ENCODE results near the gene ACER3.

Gene ACER3

DNA sequence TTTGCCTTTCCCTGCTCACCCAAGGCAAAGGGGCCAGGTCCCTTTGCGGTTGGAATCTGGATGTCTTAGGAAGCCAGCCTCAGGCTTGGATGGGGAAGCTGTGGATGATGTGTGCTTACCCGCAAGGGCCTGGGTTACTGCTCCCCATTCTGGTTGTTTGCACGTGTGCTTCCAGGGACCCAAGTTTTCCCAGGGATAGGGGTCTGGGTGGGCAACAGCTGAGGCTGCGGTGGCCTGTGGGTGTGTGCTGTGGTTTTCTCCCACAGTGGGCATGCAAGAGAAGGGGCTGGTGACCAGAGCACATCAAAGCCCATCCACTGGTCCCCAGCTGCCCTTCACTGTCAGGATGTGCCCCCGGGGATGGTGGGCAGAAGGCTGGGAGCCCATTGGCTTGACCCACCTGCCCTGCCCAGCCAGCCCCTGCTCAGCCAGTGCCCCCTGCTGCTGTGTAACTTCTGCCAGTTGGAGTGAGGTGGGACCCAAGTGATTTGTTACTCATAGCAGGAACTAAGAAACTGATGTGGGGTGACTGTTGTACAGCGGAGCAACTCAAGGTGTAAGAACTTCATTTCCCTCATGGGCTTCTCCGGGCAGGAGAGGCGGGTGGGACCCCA lies 209.4 kb downstream of the ACER3 start:
- no peak overlapping the region for H3K4me2 ChIP-seq (ENCODE audit: low read length)
- no peak overlapping the region for H3K4ac ChIP-seq (ENCODE audit: low read depth, low read length)
- H3K79me2 ChIP-seq (ENCODE audit: control insufficient read depth, insufficient read depth, low read length, poor library complexity) = no peaks in the 10 kb centered on the region
- H3K36me3 ChIP-seq (ENCODE audit: control insufficient read depth in 1 of 2, insufficient read depth in 2 of 2, low read length in 2 of 2) = no peaks in the 10 kb centered on the region
- H4K12ac ChIP-seq (ENCODE audit: low read depth, low read length) = no peak overlapping the region
- H2AK5ac ChIP-seq (ENCODE audit: low read length) = no peak overlapping the region
- no CpG with 5 or more reads among the region's 8 CpGs for WGBS (ENCODE audit: extremely low coverage, insufficient coverage, insufficient read length)
- no peak overlapping the region for H3K9ac ChIP-seq (ENCODE audit: low read length)
- no peak overlapping the region for H4K8ac ChIP-seq (ENCODE audit: low read depth, low read length)
- H3K18ac ChIP-seq (ENCODE audit: low read length) = no peak overlapping the region
- H3K9me3 ChIP-seq (ENCODE audit: insufficient read depth, low read depth, low read length) = no peaks in the 10 kb centered on the region
- H3K23ac ChIP-seq (ENCODE audit: low read length) = no peak overlapping the region
- peaks cover 2% of the 10 kb centered on the region for H3K79me1 ChIP-seq (ENCODE audit: low read length)
- peaks cover 5 to 27% of the 10 kb centered on the region in 2 experiments for H3K4me1 ChIP-seq (ENCODE audit: control insufficient read depth in 1 of 2, insufficient read depth in 2 of 2, low read length in 2 of 2)
- H3K27me3 ChIP-seq (ENCODE audit: insufficient read depth, low read length) = no peaks in the 10 kb centered on the region
- H2AFZ ChIP-seq (ENCODE audit: insufficient read depth, low read length, poor library complexity) = no peak overlapping the region
- no peak overlapping the region for H3K4me3 ChIP-seq (ENCODE audit: low read depth, low read length)
- no peak overlapping the region for H3K14ac ChIP-seq (ENCODE audit: low read length)
- H4K91ac ChIP-seq (ENCODE audit: low read depth, low read length) = no peak overlapping the region
- no peak overlapping the region for H2BK120ac ChIP-seq (ENCODE audit: insufficient read depth, low read length, poor library complexity)
- H2BK12ac ChIP-seq (ENCODE audit: low read length) = no peak overlapping the region
- no peak overlapping the region for H2BK5ac ChIP-seq (ENCODE audit: low read depth, low read length, poor library complexity)
- no peak for DNase-seq
- no peak overlapping the region for H3K27ac ChIP-seq (ENCODE audit: low read depth, low read length)

DNA sequence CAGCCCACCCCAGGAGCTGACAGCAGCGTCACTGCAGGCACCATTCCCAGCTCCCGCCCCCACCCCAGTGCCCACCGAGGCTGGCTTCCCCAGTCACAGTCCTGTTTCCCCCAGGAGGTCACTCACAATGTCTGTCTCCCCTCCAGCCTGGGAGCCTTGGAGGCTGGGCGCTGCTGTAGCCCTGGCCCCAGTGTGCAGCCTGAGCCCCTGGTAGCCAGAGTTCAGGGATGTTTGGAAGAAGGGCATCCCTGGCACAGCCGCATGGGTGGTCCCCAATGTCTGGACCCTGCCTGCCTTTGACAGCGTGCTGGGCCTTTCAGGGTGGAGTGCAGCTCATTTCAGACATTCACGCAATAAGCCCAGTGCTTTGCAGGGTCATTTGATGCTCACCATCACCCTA lies 210.4 kb downstream of the ACER3 start:
- H3K27ac ChIP-seq (ENCODE audit: low read depth, low read length) = no peak overlapping the region
- WGBS (ENCODE audit: extremely low coverage, insufficient coverage, insufficient read length) = no CpG with 5 or more reads among the region's 7 CpGs
- no peak overlapping the region for H4K91ac ChIP-seq (ENCODE audit: low read depth, low read length)
- H3K4ac ChIP-seq (ENCODE audit: low read depth, low read length) = no peak overlapping the region
- H2BK5ac ChIP-seq (ENCODE audit: low read depth, low read length, poor library complexity) = no peak overlapping the region
- H3K79me2 ChIP-seq (ENCODE audit: control insufficient read depth, insufficient read depth, low read length, poor library complexity) = no peaks in the 10 kb centered on the region
- H3K36me3 ChIP-seq (ENCODE audit: control insufficient read depth in 1 of 2, insufficient read depth in 2 of 2, low read length in 2 of 2) = no peaks in the 10 kb centered on the region
- no peak overlapping the region for H3K14ac ChIP-seq (ENCODE audit: low read length)
- H2AFZ ChIP-seq (ENCODE audit: insufficient read depth, low read length, poor library complexity) = no peak overlapping the region
- H2BK120ac ChIP-seq (ENCODE audit: insufficient read depth, low read length, poor library complexity) = no peak overlapping the region
- H2BK12ac ChIP-seq (ENCODE audit: low read length) = no peak overlapping the region
- no peak overlapping the region for H3K9ac ChIP-seq (ENCODE audit: low read length)
- no peak overlapping the region for H4K8ac ChIP-seq (ENCODE audit: low read depth, low read length)
- H3K23ac ChIP-seq (ENCODE audit: low read length) = no peak overlapping the region
- no peak overlapping the region for H2AK5ac ChIP-seq (ENCODE audit: low read length)
- peaks cover 2% of the 10 kb centered on the region for H3K79me1 ChIP-seq (ENCODE audit: low read length)
- H3K4me3 ChIP-seq (ENCODE audit: low read depth, low read length) = no peak overlapping the region
- no peak overlapping the region for H4K12ac ChIP-seq (ENCODE audit: low read depth, low read length)
- no peaks in the 10 kb centered on the region for H3K9me3 ChIP-seq (ENCODE audit: insufficient read depth, low read depth, low read length)
- no peaks in the 10 kb centered on the region for H3K27me3 ChIP-seq (ENCODE audit: insufficient read depth, low read length)
- peaks cover 2 to 22% of the 10 kb centered on the region in 2 experiments for H3K4me1 ChIP-seq (ENCODE audit: control insufficient read depth in 1 of 2, insufficient read depth in 2 of 2, low read length in 2 of 2)
- no peak overlapping the region for H3K18ac ChIP-seq (ENCODE audit: low read length)
- DNase-seq = no peak
- no peak overlapping the region for H3K4me2 ChIP-seq (ENCODE audit: low read length)

DNA sequence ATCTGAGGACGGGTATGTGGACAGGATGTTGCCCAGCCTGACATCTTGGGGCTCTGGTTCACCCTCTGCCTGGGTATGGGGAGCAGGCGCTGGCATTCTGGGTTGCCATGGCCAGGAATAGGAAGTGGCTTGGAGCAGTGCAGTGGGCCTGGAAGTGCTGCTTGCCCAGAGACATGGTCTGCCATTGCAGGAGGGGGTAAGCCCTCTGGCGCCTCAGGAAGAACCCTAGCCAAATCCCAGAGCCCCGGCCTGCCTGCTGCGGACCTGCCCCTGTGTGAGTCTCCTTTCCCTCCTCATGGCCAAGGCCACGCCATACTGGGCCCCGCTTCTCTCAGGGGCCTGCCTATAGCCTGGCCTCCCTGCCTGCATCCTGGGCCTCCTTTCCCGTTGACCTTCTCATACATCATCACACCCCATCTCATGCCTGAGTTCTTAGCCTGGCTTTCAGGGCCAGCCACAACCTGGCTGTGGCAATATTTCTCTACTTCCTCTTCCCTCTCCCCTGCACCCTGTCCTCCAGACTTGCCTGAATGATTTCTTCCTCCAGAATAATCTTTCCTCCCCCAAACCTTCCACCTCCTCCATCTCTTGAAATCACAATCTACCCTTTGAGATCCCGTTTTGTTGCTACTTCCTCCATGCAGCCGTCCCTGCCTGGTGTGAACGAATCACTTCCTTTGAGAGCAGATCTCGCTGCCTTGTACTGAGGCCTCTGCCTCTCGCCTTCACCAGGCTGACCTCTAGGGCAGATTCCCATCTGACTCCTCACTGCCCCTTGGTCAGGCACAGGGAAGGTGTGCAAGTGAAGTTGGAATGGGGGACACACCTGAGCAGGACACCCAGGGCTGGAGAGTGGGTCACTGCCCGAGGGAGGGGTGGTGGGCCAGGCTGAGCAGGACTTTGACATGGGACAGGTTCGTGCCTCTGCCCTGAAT lies 211.2 kb downstream of the ACER3 start:
- no peak overlapping the region for H3K14ac ChIP-seq (ENCODE audit: low read length)
- H3K18ac ChIP-seq (ENCODE audit: low read length) = no peak overlapping the region
- H3K9ac ChIP-seq (ENCODE audit: low read length) = no peak overlapping the region
- H3K9me3 ChIP-seq (ENCODE audit: insufficient read depth, low read depth, low read length) = no peaks in the 10 kb centered on the region
- H3K4me3 ChIP-seq (ENCODE audit: low read depth, low read length) = no peak overlapping the region
- H3K79me2 ChIP-seq (ENCODE audit: control insufficient read depth, insufficient read depth, low read length, poor library complexity) = no peaks in the 10 kb centered on the region
- no peak overlapping the region for H3K4ac ChIP-seq (ENCODE audit: low read depth, low read length)
- no peak overlapping the region for H4K12ac ChIP-seq (ENCODE audit: low read depth, low read length)
- no peak overlapping the region for H3K23ac ChIP-seq (ENCODE audit: low read length)
- no peaks in the 10 kb centered on the region for H3K79me1 ChIP-seq (ENCODE audit: low read length)
- no peak for DNase-seq
- no peak overlapping the region for H4K8ac ChIP-seq (ENCODE audit: low read depth, low read length)
- no CpG with 5 or more reads among the region's 15 CpGs for WGBS (ENCODE audit: extremely low coverage, insufficient coverage, insufficient read length)
- peak overlapping the region; percentile 42 for H2AK5ac ChIP-seq (ENCODE audit: low read length)
- H2BK5ac ChIP-seq (ENCODE audit: low read depth, low read length, poor library complexity) = no peak overlapping the region
- H3K27ac ChIP-seq (ENCODE audit: low read depth, low read length) = no peak overlapping the region
- peaks cover 0 to 19% of the 10 kb centered on the region in 2 experiments for H3K4me1 ChIP-seq (ENCODE audit: control insufficient read depth in 1 of 2, insufficient read depth in 2 of 2, low read length in 2 of 2)
- H3K4me2 ChIP-seq (ENCODE audit: low read length) = no peak overlapping the region
- H3K27me3 ChIP-seq (ENCODE audit: insufficient read depth, low read length) = no peaks in the 10 kb centered on the region
- H2AFZ ChIP-seq (ENCODE audit: insufficient read depth, low read length, poor library complexity) = no peak overlapping the region
- no peak overlapping the region for H2BK120ac ChIP-seq (ENCODE audit: insufficient read depth, low read length, poor library complexity)
- H4K91ac ChIP-seq (ENCODE audit: low read depth, low read length) = no peak overlapping the region
- no peak overlapping the region for H2BK12ac ChIP-seq (ENCODE audit: low read length)
- no peaks in the 10 kb centered on the region for H3K36me3 ChIP-seq (ENCODE audit: control insufficient read depth in 1 of 2, insufficient read depth in 2 of 2, low read length in 2 of 2)

DNA sequence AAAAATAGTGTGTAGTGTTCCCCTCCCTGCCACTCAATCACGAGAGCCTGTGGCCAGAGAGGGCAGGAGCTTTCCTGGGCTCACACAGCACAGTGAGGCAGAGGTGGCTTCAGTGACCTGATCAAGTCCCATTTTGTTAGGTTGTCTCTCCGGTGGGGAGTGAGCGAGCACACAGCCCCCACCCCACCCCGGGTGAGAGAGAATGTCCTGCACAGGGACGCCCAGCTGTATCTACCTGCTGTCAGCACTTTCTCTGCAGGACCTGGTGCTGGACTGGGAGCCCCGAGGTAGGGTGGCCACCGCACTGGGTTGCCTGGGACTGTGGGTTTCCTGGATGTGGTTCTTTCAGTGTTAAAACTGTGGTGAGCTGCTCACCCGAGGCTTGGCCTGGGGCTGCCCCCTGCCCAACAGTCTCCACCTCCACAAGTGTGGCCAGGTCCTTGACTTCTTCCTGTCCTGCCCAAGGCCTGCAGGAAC lies 212.2 kb downstream of the ACER3 start:
- no CpG with 5 or more reads among the region's 8 CpGs for WGBS (ENCODE audit: extremely low coverage, insufficient coverage, insufficient read length)

More for the DNA sequence above, 212.2 kb downstream of the ACER3 start:
- Histone ChIP-seq H2BK120ac (ENCODE audit: insufficient read depth, low read length, poor library complexity) (no peak overlapping the region), H3K4me2 (ENCODE audit: low read length) (no peak overlapping the region), H4K91ac (ENCODE audit: low read depth, low read length) (no peak overlapping the region), H3K27ac (ENCODE audit: low read depth, low read length) (no peak overlapping the region), H2AK5ac (ENCODE audit: low read length) (no peak overlapping the region), H3K9me3 (ENCODE audit: insufficient read depth, low read depth, low read length) (no peaks in the 10 kb centered on the region), H4K8ac (ENCODE audit: low read depth, low read length) (no peak overlapping the region), H3K79me2 (ENCODE audit: control insufficient read depth, insufficient read depth, low read length, poor library complexity) (no peaks in the 10 kb centered on the region), H3K4me1 (ENCODE audit: control insufficient read depth in 1 of 2, insufficient read depth in 2 of 2, low read length in 2 of 2) (peaks cover 0 to 13% of the 10 kb centered on the region in 2 experiments), H3K4me3 (ENCODE audit: low read depth, low read length) (no peak overlapping the region), H2AFZ (ENCODE audit: insufficient read depth, low read length, poor library complexity) (no peak overlapping the region), H3K23ac (ENCODE audit: low read length) (no peak overlapping the region), H3K18ac (ENCODE audit: low read length) (no peak overlapping the region), H3K79me1 (ENCODE audit: low read length) (no peaks in the 10 kb centered on the region), H3K4ac (ENCODE audit: low read depth, low read length) (no peak overlapping the region), H3K9ac (ENCODE audit: low read length) (no peak overlapping the region), H2BK12ac (ENCODE audit: low read length) (no peak overlapping the region), H3K27me3 (ENCODE audit: insufficient read depth, low read length) (no peaks in the 10 kb centered on the region), H3K14ac (ENCODE audit: low read length) (no peak overlapping the region), H2BK5ac (ENCODE audit: low read depth, low read length, poor library complexity) (no peak overlapping the region), H3K36me3 (ENCODE audit: control insufficient read depth in 1 of 2, insufficient read depth in 2 of 2, low read length in 2 of 2) (no peaks in the 10 kb centered on the region), H4K12ac (ENCODE audit: low read depth, low read length) (no peak overlapping the region)
- no peak for DNase-seq

Measured in trophoblast cell (in vitro differentiated cells and primary cell).